ENCODE data around the gene ACADS. TPM values are rescaled to one million over a fixed set of nuclear protein-coding genes. Genes with fewer than 3 reads are reported as not detected.

Gene ACADS
- total and polyA plus RNA-seq, 9 of the 15 experiments (the other 6 are each of a cell fraction or from before 2014, with no cell fraction given), result 0.06 to 20.3 (median 8.8) TPM

DNA sequence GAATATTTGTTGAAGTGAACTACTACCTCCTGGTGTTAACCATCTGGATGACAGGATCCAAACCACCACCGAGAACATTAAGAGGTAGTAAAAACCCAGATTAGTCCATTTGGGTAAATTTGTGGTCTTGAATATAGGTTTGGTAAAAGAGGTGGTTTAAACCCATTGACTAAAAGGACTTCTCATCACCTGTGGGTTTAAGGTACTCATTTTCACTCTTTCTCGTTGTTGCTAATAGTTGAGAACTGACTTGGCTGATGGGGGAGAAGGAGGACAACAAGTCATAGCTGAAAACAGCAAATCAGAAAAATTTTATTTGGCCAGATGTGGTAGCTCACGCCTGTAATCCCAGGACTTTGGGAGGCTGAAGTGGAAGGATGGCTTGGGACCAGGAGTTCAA, 59.2 kb downstream of the ACADS start:
- Histone ChIP-seq H3K4me1 (replicated peaks in 1 of 2; ENCODE audit: control insufficient read depth in 2 of 2, insufficient read depth in 2 of 2, low read length in 2 of 2) (no peaks in the 10 kb centered on the region), H3K9ac (ENCODE audit: insufficient read depth in 1 of 2, low read depth in 2 of 2, low read length in 2 of 2) (no peak overlapping the region), H3K4me2 (ENCODE audit: insufficient read depth, low read length) (no peak overlapping the region), H3K9me3 (replicated peaks; ENCODE audit: control insufficient read depth, insufficient read depth, low read depth, low read length) (no peaks in the 10 kb centered on the region), H4K20me1 (replicated peaks; ENCODE audit: control insufficient read depth, insufficient read depth, low read length) (no peaks in the 10 kb centered on the region), H3K9me1 (ENCODE audit: control insufficient read depth, insufficient read depth, low read length) (no peaks in the 10 kb centered on the region), H3K27ac (ENCODE audit: extremely low read depth, low read depth, low read length) (no peak overlapping the region), H3K79me2 (ENCODE audit: control insufficient read depth, insufficient read depth, low read length) (no peaks in the 10 kb centered on the region), H3K4me3 (no peak overlapping the region), H3K27me3 (ENCODE audit: control insufficient read depth in 2 of 2, insufficient read depth in 2 of 2, low read length in 2 of 2) (no peaks in the 10 kb centered on the region), H3K36me3 (ENCODE audit: control insufficient read depth, insufficient read depth, low read length) (peaks cover 21% of the 10 kb centered on the region; the same call in 2 of the 3 replicates), H2AFZ (ENCODE audit: low read depth, low read length) (no peak overlapping the region)
- no peak for TF ChIP-seq HNRNPK (IDR thresholded peaks at IDR 0.05; ENCODE audit: low read depth, low read length, poor library complexity, severe bottlenecking)
- TF ChIP-seq, protein P1, sequence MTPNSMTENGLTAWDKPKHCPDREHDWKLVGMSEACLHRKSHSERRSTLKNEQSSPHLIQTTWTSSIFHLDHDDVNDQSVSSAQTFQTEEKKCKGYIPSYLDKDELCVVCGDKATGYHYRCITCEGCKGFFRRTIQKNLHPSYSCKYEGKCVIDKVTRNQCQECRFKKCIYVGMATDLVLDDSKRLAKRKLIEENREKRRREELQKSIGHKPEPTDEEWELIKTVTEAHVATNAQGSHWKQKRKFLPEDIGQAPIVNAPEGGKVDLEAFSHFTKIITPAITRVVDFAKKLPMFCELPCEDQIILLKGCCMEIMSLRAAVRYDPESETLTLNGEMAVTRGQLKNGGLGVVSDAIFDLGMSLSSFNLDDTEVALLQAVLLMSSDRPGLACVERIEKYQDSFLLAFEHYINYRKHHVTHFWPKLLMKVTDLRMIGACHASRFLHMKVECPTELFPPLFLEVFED (CRISPR knock-in tag; conservative IDR thresholded peaks at IDR 0.05), result no peak
- TF ChIP-seq CC2D1A (IDR thresholded peaks at IDR 0.05), result no peak
- TF ChIP-seq, protein P2, sequence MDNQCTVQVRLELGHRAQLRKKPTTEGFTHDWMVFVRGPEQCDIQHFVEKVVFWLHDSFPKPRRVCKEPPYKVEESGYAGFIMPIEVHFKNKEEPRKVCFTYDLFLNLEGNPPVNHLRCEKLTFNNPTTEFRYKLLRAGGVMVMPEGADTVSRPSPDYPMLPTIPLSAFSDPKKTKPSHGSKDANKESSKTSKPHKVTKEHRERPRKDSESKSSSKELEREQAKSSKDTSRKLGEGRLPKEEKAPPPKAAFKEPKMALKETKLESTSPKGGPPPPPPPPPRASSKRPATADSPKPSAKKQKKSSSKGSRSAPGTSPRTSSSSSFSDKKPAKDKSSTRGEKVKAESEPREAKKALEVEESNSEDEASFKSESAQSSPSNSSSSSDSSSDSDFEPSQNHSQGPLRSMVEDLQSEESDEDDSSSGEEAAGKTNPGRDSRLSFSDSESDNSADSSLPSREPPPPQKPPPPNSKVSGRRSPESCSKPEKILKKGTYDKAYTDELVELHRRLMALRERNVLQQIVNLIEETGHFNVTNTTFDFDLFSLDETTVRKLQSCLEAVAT (IDR thresholded peaks at IDR 0.05), result no peak
- no peak for TF ChIP-seq SAFB2 (IDR thresholded peaks at IDR 0.05; ENCODE audit: borderline replicate concordance, low read depth, low read length, severe bottlenecking)
- TF ChIP-seq, protein P3, sequence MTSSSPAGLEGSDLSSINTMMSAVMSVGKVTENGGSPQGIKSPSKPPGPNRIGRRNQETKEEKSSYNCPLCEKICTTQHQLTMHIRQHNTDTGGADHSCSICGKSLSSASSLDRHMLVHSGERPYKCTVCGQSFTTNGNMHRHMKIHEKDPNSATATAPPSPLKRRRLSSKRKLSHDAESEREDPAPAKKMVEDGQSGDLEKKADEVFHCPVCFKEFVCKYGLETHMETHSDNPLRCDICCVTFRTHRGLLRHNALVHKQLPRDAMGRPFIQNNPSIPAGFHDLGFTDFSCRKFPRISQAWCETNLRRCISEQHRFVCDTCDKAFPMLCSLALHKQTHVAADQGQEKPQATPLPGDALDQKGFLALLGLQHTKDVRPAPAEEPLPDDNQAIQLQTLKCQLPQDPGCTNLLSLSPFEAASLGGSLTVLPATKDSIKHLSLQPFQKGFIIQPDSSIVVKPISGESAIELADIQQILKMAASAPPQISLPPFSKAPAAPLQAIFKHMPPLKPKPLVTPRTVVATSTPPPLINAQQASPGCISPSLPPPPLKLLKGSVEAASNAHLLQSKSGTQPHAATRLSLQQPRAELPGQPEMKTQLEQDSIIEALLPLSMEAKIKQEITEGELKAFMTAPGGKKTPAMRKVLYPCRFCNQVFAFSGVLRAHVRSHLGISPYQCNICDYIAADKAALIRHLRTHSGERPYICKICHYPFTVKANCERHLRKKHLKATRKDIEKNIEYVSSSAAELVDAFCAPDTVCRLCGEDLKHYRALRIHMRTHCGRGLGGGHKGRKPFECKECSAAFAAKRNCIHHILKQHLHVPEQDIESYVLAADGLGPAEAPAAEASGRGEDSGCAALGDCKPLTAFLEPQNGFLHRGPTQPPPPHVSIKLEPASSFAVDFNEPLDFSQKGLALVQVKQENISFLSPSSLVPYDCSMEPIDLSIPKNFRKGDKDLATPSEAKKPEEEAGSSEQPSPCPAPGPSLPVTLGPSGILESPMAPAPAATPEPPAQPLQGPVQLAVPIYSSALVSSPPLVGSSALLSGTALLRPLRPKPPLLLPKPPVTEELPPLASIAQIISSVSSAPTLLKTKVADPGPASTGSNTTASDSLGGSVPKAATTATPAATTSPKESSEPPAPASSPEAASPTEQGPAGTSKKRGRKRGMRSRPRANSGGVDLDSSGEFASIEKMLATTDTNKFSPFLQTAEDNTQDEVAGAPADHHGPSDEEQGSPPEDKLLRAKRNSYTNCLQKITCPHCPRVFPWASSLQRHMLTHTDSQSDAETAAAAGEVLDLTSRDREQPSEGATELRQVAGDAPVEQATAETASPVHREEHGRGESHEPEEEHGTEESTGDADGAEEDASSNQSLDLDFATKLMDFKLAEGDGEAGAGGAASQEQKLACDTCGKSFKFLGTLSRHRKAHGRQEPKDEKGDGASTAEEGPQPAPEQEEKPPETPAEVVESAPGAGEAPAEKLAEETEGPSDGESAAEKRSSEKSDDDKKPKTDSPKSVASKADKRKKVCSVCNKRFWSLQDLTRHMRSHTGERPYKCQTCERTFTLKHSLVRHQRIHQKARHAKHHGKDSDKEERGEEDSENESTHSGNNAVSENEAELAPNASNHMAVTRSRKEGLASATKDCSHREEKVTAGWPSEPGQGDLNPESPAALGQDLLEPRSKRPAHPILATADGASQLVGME (CRISPR knock-in tag; IDR thresholded peaks at IDR 0.05), result no peak
- TF ChIP-seq COPS2 (conservative IDR thresholded peaks at IDR 0.05), result no peak
- TF ChIP-seq FOXK1 (CRISPR knock-in tag; IDR thresholded peaks at IDR 0.05; ENCODE audit: borderline replicate concordance), result no peak
- TF ChIP-seq, protein P4, sequence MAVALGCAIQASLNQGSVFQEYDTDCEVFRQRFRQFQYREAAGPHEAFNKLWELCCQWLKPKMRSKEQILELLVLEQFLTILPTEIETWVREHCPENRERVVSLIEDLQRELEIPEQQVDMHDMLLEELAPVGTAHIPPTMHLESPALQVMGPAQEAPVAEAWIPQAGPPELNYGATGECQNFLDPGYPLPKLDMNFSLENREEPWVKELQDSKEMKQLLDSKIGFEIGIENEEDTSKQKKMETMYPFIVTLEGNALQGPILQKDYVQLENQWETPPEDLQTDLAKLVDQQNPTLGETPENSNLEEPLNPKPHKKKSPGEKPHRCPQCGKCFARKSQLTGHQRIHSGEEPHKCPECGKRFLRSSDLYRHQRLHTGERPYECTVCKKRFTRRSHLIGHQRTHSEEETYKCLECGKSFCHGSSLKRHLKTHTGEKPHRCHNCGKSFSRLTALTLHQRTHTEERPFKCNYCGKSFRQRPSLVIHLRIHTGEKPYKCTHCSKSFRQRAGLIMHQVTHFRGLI (CRISPR knock-in tag; IDR thresholded peaks at IDR 0.05), result no peak
- CTCF ChIA-PET (ENCODE audit: low intra/inter-chr PET ratio), result interaction anchor here (0.5 kb wide), 1 partner anchor 137 kb away, joined by 4 read pairs; no protein-coding TSS in a partner anchor
- POLR2A ChIA-PET, result interaction anchor here (0.6 kb wide), 1 partner anchor 187 kb away, joined by 3 read pairs; no protein-coding TSS in a partner anchor
- in situ Hi-C loops (cut with MboI) (no loop called here), intact Hi-C loops (cut with micrococcal nuclease) (no loop called here)
- FAIRE-seq (no peak), ATAC-seq (no peak), DNase-seq (ENCODE audit: extremely low read depth in 1 of 4, low spot score in 3 of 4) (no peak)
- 73% methylated on average over 3 of the region's 3 CpGs for WGBS (ENCODE audit: insufficient coverage, low coverage, missing lambda C conversion rate)
- BruUV-seq (replicated peaks), result no TSS peak

Data from K562 (cell line).